Mammary microvascular endothelial cell (primary cell): ENCODE results near the gene LDLRAD4. TPM values are rescaled to one million over a fixed set of nuclear protein-coding genes. Genes with fewer than 3 reads are reported as not detected.

Source experiments
- total RNA-seq: library from RNA; depleted of rRNA; stranded (reverse); fragments of >200 nt; gene quantifications from 2 replicates; pipeline ENCODE4 v1.2.3, GENCODE V29; 2015

Gene LDLRAD4
- total RNA-seq: 0.59 and 2.1 TPM in 2 replicates

DNA sequence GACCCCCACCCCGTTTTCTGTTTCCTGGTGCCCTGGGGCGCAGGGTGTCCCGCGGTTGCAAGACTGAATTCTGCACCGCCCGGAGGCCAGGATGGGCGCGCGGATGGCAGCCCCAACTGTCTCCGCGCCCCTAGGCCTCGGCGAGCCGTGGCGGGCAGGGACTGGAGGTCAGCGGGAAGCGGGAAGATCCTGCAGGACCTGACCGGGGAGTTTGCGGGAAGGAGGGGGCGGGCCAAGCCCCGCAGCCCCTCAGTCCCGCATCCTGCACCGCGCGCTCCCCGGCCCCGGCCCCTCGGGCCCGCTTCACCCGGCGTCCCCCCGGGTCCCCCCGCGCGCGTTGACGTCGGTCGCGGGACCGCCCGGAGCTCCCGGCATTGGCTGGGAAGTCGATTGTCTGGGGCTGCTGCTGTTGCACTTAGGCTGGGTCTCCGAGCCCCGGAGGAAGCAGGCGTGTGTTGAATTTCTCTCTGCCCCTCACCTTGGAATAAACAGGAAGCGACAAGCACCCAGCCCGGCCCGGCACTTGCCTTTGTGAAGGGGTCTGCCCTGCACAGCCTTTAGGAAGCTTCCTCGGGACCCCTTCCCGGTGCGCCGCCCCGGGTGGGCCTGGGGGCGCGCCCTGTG lies at the start of gene LDLRAD4:
Gene LDLRAD4 (plus strand): TSS at position 393 of the 624 bp plus-strand sequence.

Other genes with a start within 250 kb of the LDLRAD4 start
- gene CEP192, start 227.4 kb upstream of the LDLRAD4 start, total RNA-seq: 15.5 and 18.4 TPM in 2 replicates